ENCODE results near the gene MGME1.

Gene MGME1

DNA sequence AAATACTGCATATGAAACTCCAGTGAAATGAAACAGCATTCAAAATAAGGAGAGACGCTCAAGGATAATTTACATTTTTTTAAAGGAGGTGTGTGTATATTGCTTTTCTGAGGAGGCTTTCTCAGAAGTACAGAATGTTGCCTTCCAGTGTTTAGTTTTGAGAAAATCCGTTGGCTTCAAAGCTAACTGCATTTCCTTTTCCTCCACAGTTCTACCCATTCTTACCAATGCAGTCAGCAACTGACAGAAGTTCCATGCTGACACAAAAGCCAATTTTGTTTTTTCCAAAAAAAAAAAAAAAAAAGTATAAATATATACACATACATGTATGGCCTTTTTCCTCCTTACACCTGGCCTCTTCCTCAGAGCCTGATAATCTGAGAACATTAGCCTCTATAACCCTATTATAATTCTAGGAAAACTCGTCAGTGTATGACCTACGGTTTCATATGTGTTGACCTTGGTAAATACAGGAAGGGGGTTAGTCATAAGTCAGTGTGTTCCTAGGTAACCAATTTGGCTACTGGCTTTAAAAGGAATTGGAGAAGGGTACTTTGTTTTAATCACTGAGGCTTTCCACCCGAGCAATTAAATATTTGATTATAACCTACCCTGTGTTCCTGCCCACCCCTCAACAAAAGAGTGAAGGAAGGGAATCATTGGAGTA, 24.2 kb downstream of the MGME1 start:
- no peak for DNase-seq (ENCODE audit: low spot score)

DNA sequence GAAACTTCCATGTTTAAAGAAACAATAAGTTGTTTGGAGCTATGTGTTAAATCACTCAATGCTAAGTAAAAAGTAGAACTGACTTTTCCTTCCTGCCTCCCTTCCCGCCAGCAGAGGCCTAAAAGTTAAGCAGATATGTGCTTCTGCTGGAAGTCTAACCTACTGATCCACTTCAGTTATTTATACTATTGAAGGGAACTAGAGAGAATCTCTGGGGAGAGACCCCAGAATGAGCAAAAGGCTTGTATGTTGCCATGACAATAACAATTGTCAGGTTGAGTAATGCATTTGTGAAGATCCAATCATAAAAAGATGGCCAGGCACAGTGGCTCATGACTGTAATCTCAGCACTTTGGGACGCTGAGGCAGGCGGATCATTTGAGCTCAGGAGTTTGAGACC, 24.7 kb downstream of the MGME1 start:
- no peak for DNase-seq (ENCODE audit: low spot score)

- DNase-seq (ENCODE audit: low spot score) = peak; percentile 54
Observed at GRCh38 chr20:17995967-17996819, 27.4 kb downstream of the MGME1 start.

- DNase-seq (ENCODE audit: low spot score) = no peak
Observed at GRCh38 chr20:17998446-17998845, 29.6 kb downstream of the MGME1 start.

DNA sequence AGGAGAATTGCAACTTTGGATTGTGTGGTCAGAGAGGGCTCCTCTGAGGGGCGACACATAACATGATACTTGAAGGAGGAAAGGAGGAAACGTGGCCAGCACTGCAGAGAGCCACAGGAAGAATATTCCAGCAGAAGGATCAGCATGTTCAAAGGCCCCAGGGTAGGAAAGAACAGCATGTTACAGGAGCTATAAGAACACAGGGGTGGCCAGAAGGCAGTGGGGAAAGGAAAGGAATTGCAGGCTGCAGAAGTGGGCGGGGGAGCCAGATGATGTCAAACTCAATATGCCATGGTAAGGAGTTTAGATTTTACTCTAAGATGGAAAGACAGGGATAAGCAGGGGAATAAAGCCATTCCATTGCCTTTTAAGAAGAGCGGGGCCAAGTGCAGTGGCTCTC, 30.7 kb downstream of the MGME1 start:
- DNase-seq (ENCODE audit: low spot score) = no peak

DNA sequence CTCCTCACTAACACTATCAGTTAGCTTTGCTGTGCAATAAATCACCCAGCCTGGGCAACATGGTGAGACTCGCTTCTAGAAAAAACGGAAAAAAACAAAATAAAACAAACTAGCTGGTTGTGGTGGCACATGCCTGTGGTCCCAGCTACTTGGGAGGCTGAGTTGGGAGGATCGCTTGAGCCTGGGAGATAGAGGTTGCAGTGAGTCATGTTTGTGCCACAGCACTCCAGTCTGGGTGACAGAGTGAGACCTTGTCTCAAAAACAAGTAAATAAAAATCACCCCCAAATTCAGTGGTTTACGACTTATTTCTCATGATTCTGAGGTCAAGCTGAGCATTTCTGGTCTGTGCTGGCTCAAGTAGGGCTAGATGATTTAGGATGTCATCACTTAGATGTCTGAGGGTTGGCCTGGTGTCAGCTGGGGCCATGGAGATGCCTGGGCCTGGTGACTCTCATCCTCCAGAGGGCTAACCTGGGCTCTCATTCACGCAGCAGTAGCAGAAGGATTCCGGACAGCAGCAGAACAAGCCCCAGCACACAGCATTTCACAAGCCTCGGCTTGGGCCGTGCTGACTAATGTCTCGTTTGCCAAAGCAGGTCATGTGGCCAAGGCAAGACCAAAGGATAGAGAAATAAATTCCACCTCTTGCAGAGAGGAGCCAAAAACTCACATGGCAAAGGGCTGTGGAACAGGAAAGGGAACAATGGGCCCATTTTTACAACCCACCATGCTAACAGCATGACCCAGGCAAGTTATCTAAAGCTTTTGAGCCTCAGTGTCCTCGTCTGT, 32.5 kb downstream of the MGME1 start:
- DNase-seq (ENCODE audit: low spot score) = no peak

- no peak for DNase-seq (ENCODE audit: low spot score)
Observed at GRCh38 chr20:18003897-18004296, 35.1 kb downstream of the MGME1 start.

GRCh38 chr20:18004384-18005031, 35.7 kb downstream of the MGME1 start:
- DNase-seq (ENCODE audit: low spot score) = no peak

DNA sequence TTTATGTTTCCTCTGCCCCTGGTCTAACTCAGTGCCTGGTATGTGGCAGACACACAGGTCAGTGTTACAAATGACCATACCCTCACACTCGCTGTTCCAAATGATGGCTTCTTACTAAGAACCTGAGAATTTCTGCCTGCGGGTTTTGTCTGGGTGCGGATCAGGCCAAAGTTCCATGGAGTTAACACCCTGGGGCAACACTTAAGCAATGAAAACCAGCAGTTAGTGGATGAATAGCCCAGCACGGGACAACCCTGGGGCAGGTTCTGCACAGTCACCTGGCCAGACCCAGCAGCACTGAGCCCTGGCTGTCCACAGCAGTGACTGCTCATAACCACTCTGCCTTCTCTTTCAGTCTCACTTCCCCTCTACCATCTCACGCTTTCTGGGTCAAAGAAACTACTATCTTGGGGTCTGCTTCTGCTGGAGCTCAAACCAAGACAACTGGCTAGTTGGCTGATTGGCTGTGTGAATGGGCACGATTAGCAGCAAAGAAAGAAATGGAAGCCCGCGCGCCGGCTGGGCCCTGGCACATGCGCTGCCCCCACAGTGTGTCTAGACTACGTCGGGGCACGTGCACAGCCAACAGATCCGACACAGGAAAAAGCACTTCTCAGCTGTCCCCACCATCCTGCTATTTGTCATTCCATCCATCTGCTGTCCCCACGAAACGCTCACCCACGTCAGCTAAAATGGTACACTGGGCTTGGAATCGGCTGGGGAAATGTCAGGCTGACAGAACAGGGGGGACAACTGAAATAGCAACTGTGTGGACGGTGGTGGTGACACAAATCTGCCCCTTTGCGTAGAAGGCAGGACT, 36.6 kb downstream of the MGME1 start:
- DNase-seq (ENCODE audit: low spot score) = no peak

DNA sequence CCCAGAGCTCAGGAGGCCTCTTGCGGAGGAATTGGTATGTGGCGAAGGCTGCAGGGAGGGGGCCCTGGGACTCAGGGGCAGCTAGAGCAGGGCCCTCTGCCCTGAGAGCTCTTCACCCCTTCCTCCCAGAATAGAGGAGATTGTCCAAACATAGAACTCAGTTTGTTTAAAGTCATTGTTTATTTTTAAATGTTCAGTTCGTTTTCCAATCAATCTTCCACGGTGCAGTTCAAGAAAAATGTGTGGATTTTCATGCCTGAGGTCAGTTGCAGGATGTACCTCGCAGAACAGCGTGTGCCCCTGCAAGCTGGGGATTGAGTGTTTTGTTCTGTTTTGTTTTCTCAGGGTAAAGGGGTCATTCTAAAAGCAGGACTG, 37.2 kb downstream of the MGME1 start:
- no peak for DNase-seq (ENCODE audit: low spot score)

GRCh38 chr20:18006684-18007083, 37.9 kb downstream of the MGME1 start:
- no peak for DNase-seq (ENCODE audit: low spot score)

- DNase-seq (ENCODE audit: low spot score) = no peak
Observed at GRCh38 chr20:18007534-18008292, 38.9 kb downstream of the MGME1 start.

- DNase-seq (ENCODE audit: low spot score) = no peak
Observed at GRCh38 chr20:18009116-18009515, 40.3 kb downstream of the MGME1 start.

GRCh38 chr20:18011482-18011881, 42.7 kb downstream of the MGME1 start:
- no peak for DNase-seq (ENCODE audit: low spot score)

GRCh38 chr20:18011951-18012645, 43.3 kb downstream of the MGME1 start:
- DNase-seq (ENCODE audit: low spot score) = no peak

- no peak for DNase-seq (ENCODE audit: low spot score)
Observed at GRCh38 chr20:18012901-18013300, 44.1 kb downstream of the MGME1 start.

GRCh38 chr20:18014411-18014810, 45.6 kb downstream of the MGME1 start:
- no peak for DNase-seq (ENCODE audit: low spot score)

GRCh38 chr20:18016772-18017171, 48.0 kb downstream of the MGME1 start:
- DNase-seq (ENCODE audit: low spot score) = no peak

DNA sequence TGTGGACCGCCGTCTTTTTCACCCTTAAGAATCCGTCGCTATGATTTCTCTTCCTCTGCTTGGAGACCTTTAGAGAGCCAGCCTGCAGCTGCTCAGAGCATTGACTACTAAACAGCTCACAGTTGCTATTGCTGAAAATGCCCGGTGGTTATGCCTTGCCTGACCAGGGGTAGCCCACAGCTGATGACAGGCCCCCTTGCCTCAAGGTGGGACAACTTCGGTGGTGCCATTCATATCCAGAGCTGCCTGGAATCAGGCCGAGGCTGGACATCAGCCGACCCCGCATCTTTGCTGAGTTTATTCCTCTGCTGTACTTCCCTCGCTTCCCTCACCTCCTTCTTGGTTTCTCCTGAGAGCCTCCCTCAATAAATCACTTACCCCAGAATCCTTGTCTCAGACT, 49.3 kb downstream of the MGME1 start:
- no peak for DNase-seq (ENCODE audit: low spot score)

- no peak for DNase-seq (ENCODE audit: low spot score)
Observed at GRCh38 chr20:18019068-18019467, 50.2 kb downstream of the MGME1 start.
